A673 (cell line): Measurements from ENCODE around the gene ATG16L2. TPM values are rescaled to one million over a fixed set of nuclear protein-coding genes. Genes with fewer than 3 reads are reported as not detected.

Experiments
- BruUV-seq: library from RNA; stranded (reverse); fragments of 400-500 nt; replicated peaks from 2 replicates; lab custom pipeline; 2021; lab: Mats Ljungman, UMichigan
- CTCF ChIA-PET: fragments of 300-600 bp; sonication (Branson Sonifier 250); formaldehyde crosslinking; loops from one replicate; lab custom pipeline; 2022; ENCODE audit warnings: antibody characterized with exemption; lab: Charles Lee
- POLR2A ChIA-PET: fragments of 300-600 bp; sonication (Branson Sonifier 250); formaldehyde crosslinking; loops from one replicate; lab custom pipeline; 2022; ENCODE audit warnings: antibody characterized with exemption; ENCODE audit not compliant: low non-redundant PET; lab: Charles Lee
- DNase-seq: peaks from one replicate; pipeline ENCODE4 v3.0.0-alpha.2; 2015; ENCODE audit warnings: low spot score
- H3K27ac ChIP-seq: fragments of 200-600 bp; sonication (generic); 2 replicates; pipeline ENCODE4 v1.5.1; 2016; ENCODE audit warnings: mixed run types, low read depth, mild to moderate bottlenecking, mixed read lengths, antibody characterized with exemption, low read length; ENCODE audit not compliant: poor library complexity, severe bottlenecking
- H3K27me3 ChIP-seq: fragments of 200-600 bp; sonication (generic); replicated peaks from 2 replicates; pipeline ENCODE4 v1.6.1; 2017; ENCODE audit warnings: mixed run types, low read depth, mild to moderate bottlenecking, mixed read lengths, antibody characterized with exemption, low read length; ENCODE audit not compliant: insufficient read depth, poor library complexity
- H3K36me3 ChIP-seq: fragments of 200-600 bp; sonication (generic); 2 replicates; pipeline ENCODE4 v1.6.1; 2016; ENCODE audit warnings: mixed run types, mild to moderate bottlenecking, mixed read lengths, antibody characterized with exemption, low read length; ENCODE audit not compliant: insufficient read depth, poor library complexity, severe bottlenecking
- H3K4me1 ChIP-seq: fragments of 200-600 bp; sonication (generic); 2 replicates; pipeline ENCODE4 v1.6.1; 2017; ENCODE audit warnings: mixed run types, mild to moderate bottlenecking, mixed read lengths, antibody characterized with exemption, low read length; ENCODE audit not compliant: insufficient read depth, poor library complexity, severe bottlenecking
- H3K4me3 ChIP-seq: fragments of 200-600 bp; sonication (generic); 2 replicates; pipeline ENCODE4 v1.5.1; 2016; ENCODE audit warnings: low read depth, mixed run types, mild to moderate bottlenecking, mixed read lengths, low read length; ENCODE audit not compliant: poor library complexity, severe bottlenecking
- H3K9me3 ChIP-seq: fragments of 200-600 bp; sonication (generic); 2 replicates; pipeline ENCODE4 v1.6.1; 2016; ENCODE audit warnings: mixed run types, low read depth, mild to moderate bottlenecking, mixed read lengths, antibody characterized with exemption, low read length; ENCODE audit not compliant: poor library complexity, severe bottlenecking
- CTCF ChIP-seq: fragments of 300-800, 200-600 bp; sonication (generic); conservative IDR thresholded peaks from 2 replicates; pipeline ENCODE4 v1.5.1; 2017; ENCODE audit warnings: low read depth, mild to moderate bottlenecking, antibody characterized with exemption, low read length, moderate library complexity, mixed read lengths
- EZH2 ChIP-seq: fragments of 200-600 bp; sonication (generic); IDR thresholded peaks from 2 replicates; pipeline ENCODE4 v1.6.1; 2017; ENCODE audit warnings: borderline replicate concordance, low read depth, mild to moderate bottlenecking, mixed read lengths, antibody characterized with exemption, low read length; ENCODE audit not compliant: poor library complexity, severe bottlenecking
- intact Hi-C: fragments of 100-400 bp; cut with micrococcal nuclease; formaldehyde crosslinking; loops from one replicate; pipeline ENCODE4 v1.10.0; 2022; ENCODE audit not compliant: unreplicated experiment
- total RNA-seq: library from RNA; stranded (reverse); gene quantifications from 2 replicates; pipeline ENCODE4 v1.2.3, GENCODE V29; 2021

Gene ATG16L2
- total RNA-seq, 1 experiment from 2014 or later, result 8.6 TPM

DNA sequence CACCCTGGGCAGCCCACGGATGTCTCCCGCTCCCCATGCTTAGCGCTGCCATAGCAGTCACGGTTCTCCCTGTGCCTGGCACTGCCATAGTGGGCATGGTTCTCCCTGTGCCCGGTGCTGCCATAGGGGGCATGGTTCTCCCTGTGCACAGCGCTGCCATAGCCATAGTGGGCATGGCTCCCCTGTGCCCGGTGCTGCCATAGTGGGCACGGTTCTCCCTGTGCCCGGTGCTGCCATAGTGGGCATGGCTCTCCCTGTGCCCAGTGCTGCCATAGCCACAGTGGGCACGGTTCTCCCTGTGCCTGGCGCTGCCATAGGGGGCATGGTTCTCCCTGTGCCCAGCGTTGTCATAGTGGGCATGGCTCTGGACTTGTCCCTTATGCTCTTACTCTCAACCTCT, 42.2 kb upstream of the ATG16L2 start:
- intact Hi-C loops, result no loop called here
- H3K9me3 ChIP-seq, result no peaks in the 10 kb centered on the region
- CTCF ChIA-PET, result no interaction called here
- H3K4me3 ChIP-seq, result no peak overlapping the region
- H3K4me1 ChIP-seq, result peaks cover 12% of the 10 kb centered on the region
- H3K36me3 ChIP-seq, result no peaks in the 10 kb centered on the region
- BruUV-seq, result no TSS peak
- H3K27me3 ChIP-seq, result no peaks in the 10 kb centered on the region
- no peak for TF ChIP-seq EZH2
- no peak for TF ChIP-seq CTCF
- DNase-seq, result no peak
- H3K27ac ChIP-seq, result no peak overlapping the region
- POLR2A ChIA-PET, result no interaction called here

DNA sequence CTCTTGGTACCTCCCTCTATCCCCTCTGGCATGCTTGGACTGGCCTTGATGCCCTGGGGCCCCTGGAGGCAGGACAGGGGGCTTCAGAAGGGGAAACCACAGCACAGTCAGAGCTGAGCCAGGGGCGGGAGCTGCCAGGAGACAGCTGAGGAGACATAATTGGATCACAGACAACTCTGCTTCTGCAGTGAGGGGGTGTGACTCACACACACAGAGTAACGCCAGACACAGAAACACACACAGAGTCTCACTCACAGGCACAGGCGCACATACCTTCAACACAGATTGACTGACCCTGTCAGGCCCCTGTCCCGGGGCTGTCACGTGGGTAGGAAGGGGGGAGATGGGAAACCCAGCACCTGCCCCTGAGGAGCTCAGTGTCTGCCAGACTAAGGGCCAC, 40.9 kb upstream of the ATG16L2 start:
- Histone ChIP-seq H3K9me3 (no peaks in the 10 kb centered on the region), H3K27me3 (no peaks in the 10 kb centered on the region), H3K4me1 (peaks cover 12% of the 10 kb centered on the region), H3K36me3 (no peaks in the 10 kb centered on the region), H3K4me3 (no peak overlapping the region), H3K27ac (no peak overlapping the region)
- TF ChIP-seq EZH2 (no peak), CTCF (no peak)
- CTCF ChIA-PET, result no interaction called here
- no TSS peak for BruUV-seq
- POLR2A ChIA-PET, result no interaction called here
- intact Hi-C loops, result no loop called here
- peak; percentile 73 for DNase-seq

- intact Hi-C loops, result no loop called here
- Histone ChIP-seq H3K27me3 (no peaks in the 10 kb centered on the region), H3K27ac (no peak overlapping the region), H3K4me1 (peaks cover 12% of the 10 kb centered on the region), H3K4me3 (no peak overlapping the region), H3K9me3 (no peaks in the 10 kb centered on the region), H3K36me3 (no peaks in the 10 kb centered on the region)
- ChIA-PET CTCF (no interaction called here), POLR2A (no interaction called here)
- TF ChIP-seq CTCF (no peak), EZH2 (no peak)
- DNase-seq, result no peak
- BruUV-seq, result no TSS peak
Observed at GRCh38 chr11:72773696-72774095, 40.5 kb upstream of the ATG16L2 start.
